ENCODE data around the gene FNDC1.

FNDC1 gene

GRCh38 chr6:159212525-159213280 is 43.5 kb downstream of the FNDC1 start:
- DNase-seq (ENCODE audit: low spot score), result no peak

GRCh38 chr6:159213405-159213804 is 44.2 kb downstream of the FNDC1 start:
- no peak for DNase-seq (ENCODE audit: low spot score)

GRCh38 chr6:159214281-159214680 is 45.1 kb downstream of the FNDC1 start:
- no peak for DNase-seq (ENCODE audit: low spot score)

- DNase-seq (ENCODE audit: low spot score), result peak; percentile 78
Measured at GRCh38 chr6:159217595-159218275, 48.5 kb downstream of the FNDC1 start.

GRCh38 chr6:159220093-159220492 is 50.9 kb downstream of the FNDC1 start:
- no peak for DNase-seq (ENCODE audit: low spot score)

GRCh38 chr6:159221486-159222170 is 52.4 kb downstream of the FNDC1 start:
- no peak for DNase-seq (ENCODE audit: low spot score)

GRCh38 chr6:159224452-159224851 is 55.3 kb downstream of the FNDC1 start:
- DNase-seq (ENCODE audit: low spot score), result no peak

- DNase-seq (ENCODE audit: low spot score), result no peak
Measured at GRCh38 chr6:159229651-159230051, 60.5 kb downstream of the FNDC1 start.

GRCh38 chr6:159232106-159232645 is 63.0 kb downstream of the FNDC1 start:
- DNase-seq (ENCODE audit: low spot score), result no peak

- no peak for DNase-seq (ENCODE audit: low spot score)
Measured at GRCh38 chr6:159232751-159233150, 63.6 kb downstream of the FNDC1 start.

- no peak for DNase-seq (ENCODE audit: low spot score)
Measured at GRCh38 chr6:159233365-159234101, 64.3 kb downstream of the FNDC1 start.

GRCh38 chr6:159234102-159234553 is 64.9 kb downstream of the FNDC1 start:
- no peak for DNase-seq (ENCODE audit: low spot score)

GRCh38 chr6:159238920-159239558 is 69.8 kb downstream of the FNDC1 start:
- no peak for DNase-seq (ENCODE audit: low spot score)

- no peak for DNase-seq (ENCODE audit: low spot score)
Measured at GRCh38 chr6:159249128-159249527, 79.9 kb downstream of the FNDC1 start.

- no peak for DNase-seq (ENCODE audit: low spot score)
Measured at GRCh38 chr6:159249752-159250151, 80.6 kb downstream of the FNDC1 start.

- no peak for DNase-seq (ENCODE audit: low spot score)
Measured at GRCh38 chr6:159250633-159251032, 81.4 kb downstream of the FNDC1 start.

GRCh38 chr6:159252955-159253508 is 83.8 kb downstream of the FNDC1 start:
- DNase-seq (ENCODE audit: low spot score), result peak; percentile 67

GRCh38 chr6:159254186-159254585 is 85.0 kb downstream of the FNDC1 start:
- DNase-seq (ENCODE audit: low spot score), result no peak

GRCh38 chr6:159255434-159255951 is 86.3 kb downstream of the FNDC1 start:
- DNase-seq (ENCODE audit: low spot score), result no peak

- no peak for DNase-seq (ENCODE audit: low spot score)
Measured at GRCh38 chr6:159256128-159256527, 86.9 kb downstream of the FNDC1 start.

GRCh38 chr6:159257846-159258245 is 88.6 kb downstream of the FNDC1 start:
- DNase-seq (ENCODE audit: low spot score), result no peak

All from D341Med (cell line).